PC-3 (cell line): ENCODE measurements around the gene UROC1. TPM values are rescaled to one million over a fixed set of nuclear protein-coding genes. Genes with fewer than 3 reads are reported as not detected.

Experiments
- ATAC-seq: fragments of 200-7000 bp; cut with Tn5 transposase; 2 replicates; pipeline ENCODE4 v1.9.1; 2020; ENCODE audit warnings: mild to moderate bottlenecking, moderate library complexity
- BruUV-seq: library from RNA; stranded (reverse); fragments of 400-500 nt; replicated peaks from 2 replicates; lab custom pipeline; 2021; lab: Mats Ljungman, UMichigan
- CTCF ChIA-PET: fragments of 300-600 bp; sonication (Branson Sonifier 250); formaldehyde crosslinking; loops from one replicate; lab custom pipeline; 2022; ENCODE audit warnings: antibody characterized with exemption; lab: Charles Lee
- POLR2A ChIA-PET: fragments of 300-600 bp; sonication (Branson Sonifier 250); formaldehyde crosslinking; loops from one replicate; lab custom pipeline; 2022; ENCODE audit warnings: antibody characterized with exemption; ENCODE audit not compliant: unreplicated experiment; lab: Charles Lee
- DNase-seq: peaks from one replicate; pipeline ENCODE4 v3.0.0-alpha.2; 2015
- H2AFZ ChIP-seq: fragments of 300-600 bp; sonication (generic); 2 replicates; pipeline ENCODE4 v1.6.0; 2016; ENCODE audit warnings: antibody characterized with exemption, low read length
- H3F3A ChIP-seq: fragments of 300-600 bp; sonication (generic); one replicate; pipeline ENCODE4 v1.6.0; 2017; ENCODE audit warnings: antibody characterized with exemption, low read length, control low read depth, mild to moderate bottlenecking; ENCODE audit not compliant: unreplicated experiment
- H3K27ac ChIP-seq: fragments of 300-600 bp; sonication (generic); 2 replicates; pipeline ENCODE4 v1.5.1; 2016; ENCODE audit warnings: mild to moderate bottlenecking, low read length
- H3K27me3 ChIP-seq: fragments of 300-600 bp; sonication (generic); 2 replicates; pipeline ENCODE4 v1.6.1; 2016; ENCODE audit warnings: low read length, mixed read lengths
- H3K36me3 ChIP-seq: fragments of 300-600 bp; sonication (generic); 2 replicates; pipeline ENCODE4 v1.6.1; 2016; ENCODE audit warnings: low read depth, mixed run types, low read length, mixed read lengths
- H3K4me1 ChIP-seq: fragments of 300-600 bp; sonication (generic); 2 replicates; pipeline ENCODE4 v1.5.1; 2016; ENCODE audit warnings: low read length; ENCODE audit not compliant: insufficient read depth
- H3K4me2 ChIP-seq: fragments of 300-600 bp; sonication (generic); 2 replicates; pipeline ENCODE4 v1.6.0; 2016; ENCODE audit warnings: low read length
- H3K4me3 ChIP-seq: fragments of 300-600 bp; sonication (generic); 2 replicates; pipeline ENCODE4 v1.5.1; 2016; ENCODE audit warnings: mild to moderate bottlenecking, low read length, mixed read lengths
- H3K79me2 ChIP-seq: fragments of 300-600 bp; sonication (generic); 2 replicates; pipeline ENCODE4 v1.6.1; 2017; ENCODE audit warnings: low read length, mixed read lengths
- H3K9ac ChIP-seq: fragments of 300-600 bp; sonication (generic); 2 replicates; pipeline ENCODE4 v1.6.0; 2016; ENCODE audit warnings: mild to moderate bottlenecking, low read length
- H3K9me2 ChIP-seq: fragments of 300-600 bp; sonication (generic); replicated peaks from 2 replicates; pipeline ENCODE4 v1.6.1; 2016; ENCODE audit warnings: mixed run types, low read length, mixed read lengths
- H3K9me3 ChIP-seq: fragments of 300-600 bp; sonication (generic); 2 replicates; pipeline ENCODE4 v1.6.1; 2016; ENCODE audit warnings: low read length, mixed read lengths
- H4K20me1 ChIP-seq: fragments of 300-600 bp; sonication (generic); 2 replicates; pipeline ENCODE4 v1.6.1; 2016; ENCODE audit warnings: low read length, mixed read lengths
- EZH2 ChIP-seq: fragments of 300-600 bp; sonication (generic); IDR thresholded peaks from one replicate; pipeline ENCODE4 v1.6.1; 2017; ENCODE audit warnings: antibody characterized with exemption, mild to moderate bottlenecking, low read length; ENCODE audit not compliant: unreplicated experiment
- EZH2phosphoT487 ChIP-seq: fragments of 300-600 bp; sonication (generic); IDR thresholded peaks from 2 replicates; pipeline ENCODE4 v1.6.1; 2018; ENCODE audit warnings: mild to moderate bottlenecking, antibody characterized with exemption, low read length, borderline replicate concordance
- intact Hi-C: fragments of 100-400 bp; cut with micrococcal nuclease; formaldehyde crosslinking; loops from 2 replicates; pipeline ENCODE4 v1.9.0; 2023
- total RNA-seq: library from RNA; depleted of rRNA; stranded (reverse); fragments of >200 nt; gene quantifications from 2 replicates; pipeline ENCODE4 v1.2.3, GENCODE V29; 2014
- TF ChIP-seq, protein P1 (sequence below): fragments of 300-600 bp; sonication (generic); conservative IDR thresholded peaks from 2 replicates; pipeline ENCODE4 v1.5.1; 2017; ENCODE audit warnings: antibody characterized with exemption, low read depth, mild to moderate bottlenecking, low read length

Gene UROC1
- total RNA-seq, 1 experiment from 2014 or later: not detected

DNA sequence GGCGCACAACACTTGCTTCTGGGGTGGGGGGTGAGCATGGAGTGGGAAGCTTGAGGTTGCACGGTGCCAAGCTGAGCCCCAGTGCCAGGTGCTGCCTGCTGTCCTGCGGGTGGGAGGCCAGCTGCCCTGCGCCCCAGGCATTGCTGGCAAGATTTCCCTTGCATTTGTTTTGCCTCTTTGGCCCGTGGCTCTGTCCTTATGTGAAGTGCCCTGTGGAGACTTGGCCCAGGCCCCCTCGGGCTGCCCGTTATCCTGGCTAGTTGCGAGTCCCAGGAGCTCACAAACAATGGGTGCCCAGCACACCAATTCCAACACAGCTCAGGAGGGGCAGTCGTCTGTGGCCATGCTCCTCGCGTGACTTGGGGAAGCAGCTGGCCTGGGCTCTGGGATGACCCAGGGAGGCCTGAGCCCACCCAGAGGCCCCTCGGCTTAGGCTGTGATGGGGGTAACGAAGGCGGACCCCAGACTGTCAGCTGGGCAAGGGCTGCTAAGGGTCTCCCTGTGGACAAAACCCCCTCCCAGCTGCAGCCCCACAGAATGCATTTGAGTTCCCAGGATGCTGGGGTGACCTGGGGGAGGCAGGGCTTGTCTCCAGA, 35.2 kb upstream of the UROC1 start:
- DNase-seq (no peak), ATAC-seq (no peak)
- Histone ChIP-seq H3K4me1 (no peaks in the 10 kb centered on the region), H3K9me2 (no peaks in the 10 kb centered on the region), H3K36me3 (no peaks in the 10 kb centered on the region), H3K4me3 (no peak overlapping the region), H3K27me3 (no peaks in the 10 kb centered on the region), H4K20me1 (no peaks in the 10 kb centered on the region), H3K9me3 (no peaks in the 10 kb centered on the region), H2AFZ (no peak overlapping the region), H3K27ac (no peak overlapping the region), H3K4me2 (no peak overlapping the region), H3K9ac (no peak overlapping the region), H3K79me2 (no peaks in the 10 kb centered on the region), H3F3A (no peaks in the 10 kb centered on the region)
- TF ChIP-seq EZH2 (no peak), EZH2phosphoT487 (no peak)
- TF ChIP-seq, protein P1, sequence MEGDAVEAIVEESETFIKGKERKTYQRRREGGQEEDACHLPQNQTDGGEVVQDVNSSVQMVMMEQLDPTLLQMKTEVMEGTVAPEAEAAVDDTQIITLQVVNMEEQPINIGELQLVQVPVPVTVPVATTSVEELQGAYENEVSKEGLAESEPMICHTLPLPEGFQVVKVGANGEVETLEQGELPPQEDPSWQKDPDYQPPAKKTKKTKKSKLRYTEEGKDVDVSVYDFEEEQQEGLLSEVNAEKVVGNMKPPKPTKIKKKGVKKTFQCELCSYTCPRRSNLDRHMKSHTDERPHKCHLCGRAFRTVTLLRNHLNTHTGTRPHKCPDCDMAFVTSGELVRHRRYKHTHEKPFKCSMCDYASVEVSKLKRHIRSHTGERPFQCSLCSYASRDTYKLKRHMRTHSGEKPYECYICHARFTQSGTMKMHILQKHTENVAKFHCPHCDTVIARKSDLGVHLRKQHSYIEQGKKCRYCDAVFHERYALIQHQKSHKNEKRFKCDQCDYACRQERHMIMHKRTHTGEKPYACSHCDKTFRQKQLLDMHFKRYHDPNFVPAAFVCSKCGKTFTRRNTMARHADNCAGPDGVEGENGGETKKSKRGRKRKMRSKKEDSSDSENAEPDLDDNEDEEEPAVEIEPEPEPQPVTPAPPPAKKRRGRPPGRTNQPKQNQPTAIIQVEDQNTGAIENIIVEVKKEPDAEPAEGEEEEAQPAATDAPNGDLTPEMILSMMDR: no peak
- intact Hi-C loops: no loop called here
- ChIA-PET POLR2A (no interaction called here), CTCF (no interaction called here)
- BruUV-seq: no TSS peak

DNA sequence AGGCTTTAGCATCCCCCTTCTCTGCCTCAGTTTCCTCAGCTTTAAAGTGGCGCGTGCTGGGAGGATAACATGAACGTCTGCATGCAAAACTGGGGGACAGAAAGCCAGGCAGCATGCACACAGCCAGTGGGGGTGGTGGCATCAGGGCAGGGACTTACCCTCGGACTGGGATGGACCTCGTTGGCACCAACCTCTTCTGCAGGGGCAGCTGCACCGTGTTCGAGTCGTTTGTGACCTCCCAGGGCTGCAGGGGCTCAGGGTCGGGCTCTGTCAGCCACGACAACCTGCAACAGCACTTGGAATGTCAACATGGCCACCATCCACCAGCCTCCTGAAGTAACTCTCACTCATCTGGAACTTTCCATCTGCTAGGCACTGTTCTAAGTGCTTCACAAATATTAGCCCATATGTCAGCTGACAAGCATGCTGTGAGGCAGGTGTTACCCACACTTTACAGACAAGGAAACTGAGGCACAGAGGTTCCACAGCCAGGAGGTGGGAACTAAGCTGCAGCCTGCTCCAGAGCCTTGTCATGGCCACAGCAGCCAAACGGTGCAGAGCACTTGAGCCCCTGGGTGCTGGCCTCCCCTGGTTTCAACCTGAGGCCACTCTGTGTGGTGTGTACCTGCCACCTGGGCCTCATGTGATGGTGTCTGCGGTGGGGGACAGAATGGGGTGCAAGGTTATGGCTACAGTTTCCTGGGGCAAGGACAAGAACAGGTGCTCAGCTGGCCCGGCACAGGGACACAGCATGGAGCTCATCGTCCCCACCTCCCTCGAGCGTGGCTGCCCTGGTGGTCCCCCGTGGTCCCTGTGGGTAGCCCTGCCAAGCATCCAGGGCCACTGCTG, 34.5 kb upstream of the UROC1 start:
- no peak overlapping the region for H3K4me2 ChIP-seq
- no peak overlapping the region for H3K4me3 ChIP-seq
- POLR2A ChIA-PET: no interaction called here
- no peak for TF ChIP-seq EZH2
- TF ChIP-seq EZH2phosphoT487: no peak
- TF ChIP-seq, protein P1: no peak
- no peak overlapping the region for H2AFZ ChIP-seq
- no peaks in the 10 kb centered on the region for H3K9me3 ChIP-seq
- CTCF ChIA-PET: no interaction called here
- no TSS peak for BruUV-seq
- H3K9me2 ChIP-seq: no peaks in the 10 kb centered on the region
- no peak overlapping the region for H3K27ac ChIP-seq
- H3K4me1 ChIP-seq: no peaks in the 10 kb centered on the region
- H3K79me2 ChIP-seq: no peaks in the 10 kb centered on the region
- intact Hi-C loops: no loop called here
- no peaks in the 10 kb centered on the region for H3F3A ChIP-seq
- no peaks in the 10 kb centered on the region for H3K36me3 ChIP-seq
- no peak overlapping the region for H3K9ac ChIP-seq
- no peak for DNase-seq
- 0 out of 2 replicates have a peak, but pooled peaks cover 5% of the 10 kb centered on the region for H3K27me3 ChIP-seq
- no peak for ATAC-seq
- no peaks in the 10 kb centered on the region for H4K20me1 ChIP-seq
